SK-N-SH treated with all-trans-retinoic acid at 6 μM for 48 hours (cell line): ENCODE results near the gene WDR20.

Experiments
- ISL1 ChIP-seq: fragments of 250-450 bp; sonication (Bioruptor Pico); IDR thresholded peaks from 2 replicates; pipeline ENCODE4 v2.1.2; 2022; ENCODE audit warnings: mild to moderate bottlenecking, moderate library complexity
- ZFP30 ChIP-seq: fragments of 450-650 bp; formaldehyde crosslinking; IDR thresholded peaks from 2 replicates; pipeline ENCODE4 v1.5.0; 2022; ENCODE audit warnings: mild to moderate bottlenecking, moderate library complexity
- ZNF565 ChIP-seq: fragments of 450-650 bp; formaldehyde crosslinking; conservative IDR thresholded peaks from 2 replicates; pipeline ENCODE4 v1.5.0; 2020; ENCODE audit warnings: low read depth, mild to moderate bottlenecking, moderate library complexity
- TF ChIP-seq, protein P1 (sequence below): fragments of 250-450 bp; sonication (Bioruptor Pico); IDR thresholded peaks from 2 replicates; pipeline ENCODE4 v1.5.1; 2020; ENCODE audit warnings: low read depth, mild to moderate bottlenecking, moderate library complexity

- no peak for TF ChIP-seq ZNF565 (CRISPR knock-in tag)
- no peak for TF ChIP-seq ISL1 (CRISPR knock-in tag)
- TF ChIP-seq, protein P1, sequence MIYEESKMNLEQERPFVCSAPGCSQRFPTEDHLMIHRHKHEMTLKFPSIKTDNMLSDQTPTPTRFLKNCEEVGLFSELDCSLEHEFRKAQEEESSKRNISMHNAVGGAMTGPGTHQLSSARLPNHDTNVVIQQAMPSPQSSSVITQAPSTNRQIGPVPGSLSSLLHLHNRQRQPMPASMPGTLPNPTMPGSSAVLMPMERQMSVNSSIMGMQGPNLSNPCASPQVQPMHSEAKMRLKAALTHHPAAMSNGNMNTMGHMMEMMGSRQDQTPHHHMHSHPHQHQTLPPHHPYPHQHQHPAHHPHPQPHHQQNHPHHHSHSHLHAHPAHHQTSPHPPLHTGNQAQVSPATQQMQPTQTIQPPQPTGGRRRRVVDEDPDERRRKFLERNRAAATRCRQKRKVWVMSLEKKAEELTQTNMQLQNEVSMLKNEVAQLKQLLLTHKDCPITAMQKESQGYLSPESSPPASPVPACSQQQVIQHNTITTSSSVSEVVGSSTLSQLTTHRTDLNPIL (CRISPR knock-in tag), result no peak
- TF ChIP-seq ZFP30, result no peak
These were observed 30.4 kb downstream of the WDR20 start for GRCh38 chr14:102170061-102170460.
